Measurements from ENCODE around the gene TTC22. TPM values are rescaled to one million over a fixed set of nuclear protein-coding genes. Genes with fewer than 3 reads are reported as not detected.

TTC22 gene
- total RNA-seq, 1 donor from 2014 or later = not detected

DNA sequence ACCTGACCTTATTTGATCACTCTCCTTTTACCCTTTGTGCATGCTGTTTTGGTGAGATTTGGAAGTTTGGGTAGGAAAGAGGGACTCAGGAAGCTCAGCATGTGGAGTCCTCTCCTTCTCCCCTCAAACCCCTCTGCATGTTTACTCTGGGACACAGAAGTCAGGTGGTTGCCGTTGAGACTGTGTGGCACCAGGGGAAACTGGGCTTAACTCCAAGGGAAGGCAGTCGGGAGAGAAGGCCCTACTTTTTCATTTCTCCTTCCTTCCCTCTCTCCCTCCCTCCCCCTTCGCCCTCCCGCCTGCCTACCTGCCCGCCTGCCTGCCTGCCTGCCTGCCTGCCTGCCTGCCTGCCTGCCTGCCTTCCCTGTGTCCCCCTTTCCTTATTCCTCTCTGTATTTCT, 34.8 kb upstream of the TTC22 start:
- intact Hi-C loops (cut with DNase I) = no loop called here
- ATAC-seq (ENCODE audit: poor library complexity) = no peak
- DNase-seq = no peak

DNA sequence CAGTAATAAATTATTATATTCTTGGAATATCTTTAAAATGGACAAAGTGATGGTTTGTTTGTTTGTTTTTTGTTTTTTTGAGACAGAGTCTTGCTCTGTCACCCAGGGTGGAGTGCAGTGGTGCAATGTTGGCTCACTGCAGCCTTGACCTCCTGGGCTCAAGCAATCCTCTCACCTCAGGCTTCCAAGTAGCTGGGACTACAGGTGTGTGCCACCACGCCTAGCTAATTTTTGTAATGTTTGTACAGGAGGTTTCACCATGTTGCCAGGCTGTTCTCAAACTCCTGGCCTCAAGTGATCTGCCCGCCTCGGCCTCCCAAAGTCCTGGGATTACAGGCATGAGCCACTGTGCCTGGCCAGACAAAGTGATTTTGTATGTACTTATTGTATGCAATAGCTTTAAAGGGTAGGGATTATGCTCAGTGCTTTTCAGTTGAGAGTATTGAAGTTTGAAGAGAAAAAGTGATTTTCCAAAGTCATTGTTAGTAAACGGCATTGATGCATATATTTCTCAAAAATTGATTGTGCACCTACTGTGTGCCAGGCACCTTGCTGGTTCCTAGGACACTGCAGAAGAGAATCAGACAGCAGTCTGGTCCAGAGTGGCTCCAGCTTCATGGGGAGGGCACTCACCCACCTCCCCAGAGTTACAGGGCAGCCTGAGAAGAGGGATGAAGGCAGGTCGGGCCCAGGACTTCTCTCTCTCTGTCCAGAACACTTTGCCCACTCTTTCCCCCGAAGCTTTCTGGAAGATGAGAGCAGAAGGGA, 34.2 kb upstream of the TTC22 start:
- ATAC-seq (ENCODE audit: poor library complexity) (no peak), DNase-seq (no peak)
- intact Hi-C loops (cut with DNase I) = no loop called here

DNA sequence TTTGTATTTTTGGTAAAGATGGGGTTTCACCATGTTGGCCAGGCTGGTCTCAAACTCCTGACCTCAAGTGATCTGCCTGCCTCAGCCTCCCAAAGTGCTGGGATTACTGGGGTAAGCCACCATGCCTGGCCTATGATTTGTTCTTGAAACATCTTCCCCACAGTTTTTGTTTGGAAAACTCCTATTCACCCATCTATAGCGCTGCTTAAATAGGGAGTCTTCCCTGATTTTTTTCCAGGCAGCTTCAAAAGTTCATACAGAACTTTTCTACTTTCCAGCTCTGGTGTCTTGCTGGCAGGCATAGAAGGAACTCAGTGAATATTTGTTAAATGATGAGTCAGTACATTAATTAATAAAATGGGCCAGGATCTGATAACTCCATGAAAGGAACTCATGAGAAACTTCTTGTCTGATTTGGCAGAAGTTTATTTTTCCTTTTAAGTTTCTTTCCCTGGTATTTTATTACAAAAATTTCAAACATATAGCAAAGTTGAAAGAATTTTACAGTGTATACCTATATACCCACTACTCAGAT, 33.0 kb upstream of the TTC22 start:
- ATAC-seq (ENCODE audit: poor library complexity) = no peak
- intact Hi-C loops (cut with DNase I) = no loop called here

DNA sequence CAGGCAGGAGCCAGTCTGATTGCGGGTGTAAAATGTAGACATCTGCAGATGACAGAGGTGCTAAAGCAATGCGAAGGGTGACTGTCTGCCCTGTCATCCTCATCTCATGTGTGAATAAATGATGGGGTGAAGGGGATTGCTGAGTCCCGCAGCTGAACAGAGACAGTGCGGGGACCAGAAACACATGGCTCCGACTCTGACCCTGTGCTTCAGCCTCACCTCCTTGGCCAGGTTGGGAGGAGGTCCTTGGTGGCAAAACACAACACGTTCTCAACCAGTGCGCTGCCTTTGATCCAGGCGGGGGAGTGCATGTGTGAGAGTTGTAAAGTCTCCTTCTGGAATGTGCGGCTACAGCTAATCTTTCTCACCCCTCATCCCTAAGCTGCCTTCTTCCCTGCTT, 32.0 kb upstream of the TTC22 start:
- intact Hi-C loops (cut with DNase I) = no loop called here
- no peak for ATAC-seq (ENCODE audit: poor library complexity)
- DNase-seq = no peak

More for the DNA sequence above, 33.0 kb upstream of the TTC22 start:
- no peak for DNase-seq

DNA sequence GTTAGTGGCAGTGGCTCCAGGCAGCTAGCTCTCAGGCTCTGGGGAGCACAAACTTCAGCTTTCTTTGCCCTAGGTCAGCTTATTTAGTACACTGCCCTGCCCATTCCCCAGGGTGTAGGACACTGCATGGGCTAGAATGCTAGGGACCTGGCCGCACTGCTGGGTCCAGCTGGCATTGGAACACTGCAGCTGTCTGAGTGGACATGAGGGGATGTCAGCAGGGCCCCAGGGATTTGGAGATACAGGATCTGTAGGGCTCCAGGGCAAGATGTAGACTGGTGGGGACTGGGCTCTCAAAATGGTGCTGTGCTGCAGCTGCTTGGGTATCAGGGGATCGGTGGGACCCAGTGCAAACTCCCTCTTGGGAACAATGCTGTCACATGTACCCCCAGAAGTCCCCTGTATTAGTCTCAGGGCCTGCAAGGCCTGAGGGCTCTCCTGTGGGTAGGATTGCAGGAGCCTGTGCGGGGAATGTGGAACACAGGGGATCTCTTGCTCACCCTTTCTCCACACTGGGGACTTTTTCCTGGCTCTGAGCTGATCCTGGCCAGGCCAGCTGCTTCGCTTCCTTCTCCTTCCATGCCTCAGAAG, 25.2 kb upstream of the TTC22 start:
- no peak for ATAC-seq (ENCODE audit: poor library complexity)

DNA sequence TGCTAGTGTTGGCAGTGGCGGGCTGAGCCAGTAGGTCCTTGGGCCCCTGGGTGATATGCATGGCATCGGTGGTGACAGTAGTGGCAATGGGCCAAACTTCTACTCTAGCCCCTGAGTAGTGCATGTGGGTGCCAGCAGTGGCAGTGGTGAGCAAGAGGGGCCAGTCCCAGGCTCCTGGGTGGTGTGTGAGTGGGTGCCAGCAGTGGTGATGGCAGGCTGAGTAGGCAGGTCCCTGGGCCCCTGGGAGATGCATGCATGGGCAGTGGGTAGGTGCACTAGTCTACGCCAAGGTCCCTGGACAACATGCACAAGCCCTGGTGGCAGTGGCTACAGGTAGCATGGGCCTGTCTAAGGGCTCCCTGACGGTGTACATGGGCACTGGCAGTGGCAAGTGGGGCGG, 24.6 kb upstream of the TTC22 start:
- DNase-seq = no peak
- no peak for ATAC-seq (ENCODE audit: poor library complexity)
- intact Hi-C loops (cut with DNase I) = no loop called here

More for the DNA sequence above, 25.2 kb upstream of the TTC22 start:
- intact Hi-C loops (cut with DNase I) = no loop called here
- no peak for DNase-seq

DNA sequence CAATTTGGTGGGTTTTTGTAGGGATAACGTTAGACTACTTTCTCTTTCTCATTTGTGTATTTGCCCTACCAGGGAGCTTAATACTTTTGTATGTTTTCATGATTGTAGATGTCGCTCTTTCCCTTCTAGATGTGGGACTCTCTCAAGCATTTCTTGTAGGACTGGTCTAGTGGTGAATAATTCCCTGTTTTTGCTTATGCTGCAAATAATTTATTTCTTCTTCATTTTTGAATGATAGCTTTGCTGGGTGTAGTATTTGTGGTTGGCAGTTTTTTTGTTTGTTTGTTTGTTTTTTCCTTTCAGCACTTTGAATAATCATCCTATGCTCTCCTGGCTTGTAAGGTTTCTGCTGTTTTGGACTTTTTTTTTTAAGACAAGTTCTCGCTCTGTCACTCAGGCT, 22.5 kb upstream of the TTC22 start:
- intact Hi-C loops (cut with DNase I) = no loop called here
- ATAC-seq (ENCODE audit: poor library complexity) (no peak), DNase-seq (no peak)

DNA sequence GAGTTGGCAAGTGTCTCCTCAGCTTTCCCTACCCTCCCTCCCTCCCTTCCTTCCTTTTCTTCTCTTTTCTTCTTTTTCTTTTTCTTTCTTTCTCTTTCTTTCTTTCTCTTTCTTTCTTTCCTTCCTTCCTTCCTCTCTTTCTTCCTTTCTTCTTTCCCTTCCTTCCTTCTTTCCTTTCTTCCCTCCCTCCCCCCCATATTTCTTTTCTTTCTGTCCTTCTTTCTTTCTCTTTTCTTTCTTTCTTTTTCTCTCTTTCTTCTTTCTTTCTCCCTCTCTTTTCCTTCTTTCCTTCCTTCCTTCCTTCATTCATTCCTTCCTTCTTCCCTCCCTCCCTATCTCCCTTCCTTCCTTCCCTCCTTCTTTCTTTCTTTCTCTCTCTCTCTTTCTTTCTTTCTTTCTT, 18.6 kb upstream of the TTC22 start:
- intact Hi-C loops (cut with DNase I) = loop anchor here (10.0 kb wide), 1 partner anchor 315 kb away; no protein-coding TSS in a partner anchor
- ATAC-seq (ENCODE audit: poor library complexity) (no peak), DNase-seq (no peak)

DNA sequence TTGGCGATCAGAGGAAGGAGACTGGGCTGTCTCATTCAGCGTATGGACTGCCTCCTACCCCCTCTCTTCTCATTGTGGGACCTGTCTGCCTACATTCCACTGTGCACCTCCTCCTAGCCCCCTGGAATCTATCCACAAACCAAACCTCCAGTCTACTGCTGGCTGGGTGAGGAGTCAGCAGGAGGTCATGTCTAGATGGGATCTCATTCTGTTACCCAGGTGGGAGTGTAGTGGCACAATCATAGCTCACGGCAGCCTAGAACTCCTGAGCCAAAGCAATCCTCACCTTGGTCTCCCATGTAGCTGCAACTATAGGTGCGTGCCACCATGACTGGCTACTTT, 18.0 kb upstream of the TTC22 start:
- ATAC-seq (ENCODE audit: poor library complexity) (no peak), DNase-seq (no peak)
- intact Hi-C loops (cut with DNase I) = loop anchor here (10.0 kb wide), 1 partner anchor 314 kb away; no protein-coding TSS in a partner anchor

DNA sequence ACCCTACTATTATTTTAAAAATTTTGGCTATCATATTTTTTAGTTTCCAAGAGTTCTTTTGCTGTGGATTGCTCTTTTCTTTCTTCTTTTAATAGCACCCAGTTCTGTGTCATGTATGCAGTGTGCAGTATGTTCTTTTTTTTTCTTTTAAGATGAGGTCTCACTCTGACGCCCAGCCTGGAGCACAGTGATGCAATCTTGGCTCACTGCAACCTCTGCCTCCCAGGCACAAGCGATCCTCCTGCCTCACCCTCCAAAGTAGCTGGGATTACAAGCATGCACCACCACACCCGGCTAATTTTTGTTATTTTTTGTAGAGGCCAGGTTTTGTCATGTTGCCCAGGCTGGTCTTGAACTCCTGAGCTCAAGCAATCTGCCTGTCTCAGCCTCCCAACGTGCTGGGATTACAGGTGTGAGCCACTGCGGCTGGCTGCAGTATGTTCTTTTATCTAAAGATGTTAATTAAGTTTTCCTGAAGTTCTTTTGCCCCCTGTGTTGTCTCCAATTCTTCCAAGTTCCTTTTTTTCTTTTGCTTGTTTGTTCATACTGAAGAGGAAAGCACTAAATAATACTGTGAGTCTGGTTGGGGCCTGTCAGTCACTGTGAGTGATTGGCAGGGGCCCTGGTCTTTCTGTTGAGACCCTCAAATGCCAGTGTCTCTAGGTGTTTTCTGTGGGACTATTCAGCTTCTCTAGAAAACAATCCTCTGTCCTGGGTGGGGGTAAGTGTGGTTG, 17.5 kb upstream of the TTC22 start:
- ATAC-seq (ENCODE audit: poor library complexity) (no peak), DNase-seq (no peak)
- intact Hi-C loops (cut with DNase I) = loop anchor here (10.0 kb wide), 1 partner anchor 314 kb away; no protein-coding TSS in a partner anchor

DNA sequence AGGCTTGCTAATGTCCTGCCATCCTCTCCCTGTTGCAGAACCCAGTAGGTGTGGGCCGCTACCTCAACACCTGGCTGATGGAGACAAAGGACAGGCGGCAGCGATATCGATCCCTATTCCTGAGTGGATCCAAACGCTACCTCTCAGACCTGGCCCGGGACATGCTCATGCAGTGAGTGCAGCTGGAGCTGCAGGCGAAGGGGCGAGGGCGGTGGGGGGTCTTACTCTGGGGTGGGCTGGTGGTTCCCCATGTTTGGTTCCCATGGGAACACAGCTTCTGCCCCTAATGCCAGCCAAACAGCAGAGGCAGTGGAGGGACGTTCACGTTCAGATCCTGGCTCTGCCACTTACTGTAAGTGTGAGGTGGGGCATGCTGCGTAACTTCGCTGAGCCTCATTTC, 15.8 kb upstream of the TTC22 start:
- ATAC-seq (ENCODE audit: poor library complexity) = no peak
- no peak for DNase-seq
- intact Hi-C loops (cut with DNase I) = loop anchor here (10.0 kb wide), 1 partner anchor 312 kb away; no protein-coding TSS in a partner anchor

DNA sequence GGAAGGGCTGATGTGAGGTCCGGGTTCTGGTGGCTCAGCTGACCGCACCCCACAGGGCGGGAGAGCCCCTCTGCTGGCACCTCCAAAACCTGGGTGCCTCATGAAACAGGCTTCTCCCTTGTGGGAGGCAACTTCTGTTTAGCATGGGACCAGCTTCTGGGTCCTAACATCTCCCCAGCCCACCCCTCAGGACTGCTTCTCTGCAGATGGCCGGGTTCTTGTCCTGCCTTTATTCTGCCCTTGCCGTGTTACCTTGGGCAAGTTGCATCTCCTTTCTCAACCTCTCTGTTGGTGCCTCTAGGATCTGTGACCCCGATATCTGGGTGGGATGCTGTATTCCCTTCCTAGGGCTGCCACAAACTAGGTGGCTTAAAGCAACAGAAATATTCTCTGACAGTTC, 15.0 kb upstream of the TTC22 start:
- ATAC-seq (ENCODE audit: poor library complexity) = no peak
- no peak for DNase-seq

DNA sequence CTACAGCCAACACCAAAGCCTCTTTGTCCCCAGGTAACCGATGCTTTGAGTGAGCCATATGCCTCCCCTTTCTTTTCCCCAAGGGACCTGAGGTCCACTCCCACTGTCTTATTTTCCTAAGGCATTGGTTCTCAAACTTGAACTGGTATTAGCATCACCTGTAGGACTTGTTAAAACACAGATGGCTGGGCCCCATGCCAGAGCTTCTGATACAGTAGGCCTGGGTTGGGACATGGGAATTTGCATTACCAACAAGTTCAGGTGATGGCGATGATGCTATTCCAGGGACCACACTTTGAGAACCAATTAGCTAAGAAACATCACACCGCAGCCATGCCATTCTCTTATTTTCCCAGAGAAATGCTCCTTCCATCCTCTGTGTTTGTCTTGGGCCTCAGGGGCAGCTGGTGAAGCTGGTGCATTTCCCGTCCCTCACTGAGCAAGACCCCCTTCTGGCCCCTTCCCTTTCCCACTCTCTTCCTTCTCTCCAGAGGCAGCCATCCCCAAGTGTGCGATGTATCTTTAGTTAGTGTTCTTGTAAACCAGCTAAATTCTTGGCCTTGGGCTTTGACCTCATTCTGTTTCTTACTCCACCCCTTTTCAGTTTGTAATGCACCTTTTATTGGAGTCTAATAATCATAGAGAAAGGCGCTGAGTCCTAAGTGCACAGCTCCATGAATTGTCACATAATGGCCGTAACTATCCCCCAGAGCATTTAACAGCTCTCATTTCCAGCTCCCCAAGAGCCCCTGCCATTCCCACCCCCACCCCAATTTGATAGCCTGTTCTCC, 14.2 kb upstream of the TTC22 start:
- intact Hi-C loops (cut with DNase I) = loop anchor here (10.0 kb wide), 1 partner anchor 310 kb away; no protein-coding TSS in a partner anchor
- ATAC-seq (ENCODE audit: poor library complexity) (no peak), DNase-seq (no peak)

More for the DNA sequence above, 15.0 kb upstream of the TTC22 start:
- intact Hi-C loops (cut with DNase I) = loop anchor here (10.0 kb wide), 1 partner anchor 311 kb away; no protein-coding TSS in a partner anchor

DNA sequence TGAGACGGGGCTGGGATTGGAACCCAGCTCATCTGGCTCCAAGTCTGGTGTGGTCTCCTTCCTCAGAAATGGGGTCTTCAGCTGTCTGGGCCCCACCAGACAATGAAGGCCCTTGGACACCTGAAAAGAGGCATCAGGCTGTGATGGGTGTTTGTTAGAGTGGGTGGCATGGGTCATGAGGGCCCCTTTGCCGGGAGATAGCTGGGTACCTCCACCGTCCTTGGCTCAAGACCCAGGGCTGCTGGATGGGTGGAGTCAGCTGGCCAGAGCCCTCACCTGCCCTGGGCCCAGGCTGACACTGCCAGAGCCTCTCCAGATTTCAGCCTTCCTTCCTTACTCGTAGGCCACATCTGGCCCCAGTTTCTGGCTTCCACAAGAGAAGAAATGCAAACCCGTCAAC, 13.4 kb upstream of the TTC22 start:
- no peak for ATAC-seq (ENCODE audit: poor library complexity)
- DNase-seq = no peak
- intact Hi-C loops (cut with DNase I) = loop anchor here (10.0 kb wide), 1 partner anchor 310 kb away; no protein-coding TSS in a partner anchor

DNA sequence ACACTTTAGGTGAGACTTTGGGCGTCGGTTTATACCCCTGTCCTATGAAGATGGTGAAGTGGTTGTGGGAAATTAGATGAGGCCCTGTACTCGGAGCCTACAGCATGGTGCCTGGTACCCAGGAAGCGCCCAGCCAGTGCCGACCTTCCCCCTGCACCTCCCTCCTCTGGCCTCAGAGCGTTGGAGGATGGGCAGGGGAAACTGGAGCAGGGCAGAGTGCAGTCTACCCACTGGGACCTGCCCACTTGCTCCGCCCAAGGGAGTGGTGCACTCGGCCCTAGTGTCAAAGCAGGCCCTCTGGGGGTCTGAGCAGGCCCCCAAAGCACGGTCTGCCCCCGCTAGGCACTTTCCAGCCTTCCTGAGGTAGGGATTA, 13.0 kb upstream of the TTC22 start:
- intact Hi-C loops (cut with DNase I) = loop anchor here (10.0 kb wide), 1 partner anchor 309 kb away; no protein-coding TSS in a partner anchor
- ATAC-seq (ENCODE audit: poor library complexity) = no peak
- no peak for DNase-seq

DNA sequence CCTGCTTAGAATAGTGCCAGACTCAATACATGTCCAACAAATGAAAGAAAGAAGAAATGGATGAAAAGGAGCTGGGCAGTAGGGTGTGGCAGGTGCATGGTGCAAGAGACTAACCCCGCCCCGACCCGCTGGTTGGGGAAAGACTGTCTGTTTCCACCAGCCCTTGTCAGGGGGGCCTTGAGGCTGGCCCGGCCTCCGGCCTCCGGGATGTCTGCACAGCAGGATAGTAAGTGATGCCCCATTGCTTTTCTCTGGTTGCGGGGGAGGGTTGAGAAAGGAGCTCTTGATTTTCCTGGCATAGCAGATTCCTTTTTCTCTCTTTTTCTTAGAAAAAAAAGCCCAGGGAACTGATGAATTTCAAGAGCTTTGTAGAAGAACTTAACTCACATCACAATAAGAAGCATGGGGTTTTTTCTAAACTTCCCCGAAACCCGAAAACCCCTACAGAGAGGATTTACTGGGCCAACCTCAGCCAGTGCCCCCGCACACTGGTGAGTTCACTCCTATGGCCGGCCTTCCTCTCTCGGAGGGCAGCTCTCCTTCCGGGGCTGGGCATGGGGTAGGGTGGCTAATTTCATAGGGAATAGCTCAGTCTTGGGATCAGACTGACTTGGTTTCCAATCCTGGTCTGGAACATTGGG, 12.5 kb upstream of the TTC22 start:
- ATAC-seq (ENCODE audit: poor library complexity) = no peak
- intact Hi-C loops (cut with DNase I) = loop anchor here (10.0 kb wide), 1 partner anchor 309 kb away; no protein-coding TSS in a partner anchor
- DNase-seq = no peak

DNA sequence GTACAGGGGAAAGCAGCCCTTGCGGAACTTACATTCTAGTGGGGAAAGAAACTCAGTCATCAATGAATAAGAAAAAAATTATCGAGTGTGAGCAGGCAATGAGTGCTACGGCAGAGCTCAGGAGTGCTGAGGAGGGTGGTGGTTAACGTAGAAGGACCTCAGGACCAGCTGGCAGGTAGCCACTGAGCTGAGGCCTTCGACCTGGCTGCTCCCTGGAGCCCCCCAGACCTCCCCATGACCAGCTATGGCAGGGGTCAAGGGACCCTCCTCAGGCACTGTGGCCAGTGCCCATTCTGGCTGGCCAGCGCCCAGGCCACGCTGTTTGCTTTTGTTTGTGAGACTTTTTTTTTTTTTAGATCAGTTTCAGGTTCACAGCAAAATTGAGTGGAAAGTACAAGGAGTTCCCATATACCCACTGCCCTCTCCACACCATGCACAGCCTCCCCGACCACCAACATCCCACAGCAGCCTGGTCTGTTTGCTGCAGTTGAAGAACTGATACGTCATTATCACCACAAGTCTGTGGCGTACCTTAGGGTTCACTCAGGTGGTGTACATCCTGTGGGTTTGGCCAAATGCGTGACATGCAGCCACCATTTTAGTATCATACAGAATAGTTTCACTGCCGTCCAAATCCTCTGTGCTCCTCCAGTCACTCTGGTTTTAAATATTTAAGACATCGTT, 11.8 kb upstream of the TTC22 start:
- no peak for ATAC-seq (ENCODE audit: poor library complexity)
- intact Hi-C loops (cut with DNase I) = loop anchor here (10.0 kb wide), 1 partner anchor 308 kb away; no protein-coding TSS in a partner anchor
- no peak for DNase-seq

Measured in Right ventricle myocardium superior (tissue), 1 donor.